Measurements from ENCODE around the gene NCBP3.

GRCh38 chr17:3870871-3871306, 24.8 kb upstream of the NCBP3 start:
- TF ChIP-seq SIN3A (IDR thresholded peaks at IDR 0.05; ENCODE audit: borderline replicate concordance, insufficient read depth, low read length) (no peak), FOXP2 (optimal IDR thresholded peaks at IDR 0.05; ENCODE audit: borderline replicate concordance, extremely low read depth, extremely low read length, insufficient read depth) (no peak), POLR2AphosphoS5 (IDR thresholded peaks at IDR 0.05; ENCODE audit: low read depth, low read length) (no peak), TAF1 (IDR thresholded peaks at IDR 0.05; ENCODE audit: borderline replicate concordance, insufficient read depth, low read length) (no peak)
- TF ChIP-seq, protein P1, sequence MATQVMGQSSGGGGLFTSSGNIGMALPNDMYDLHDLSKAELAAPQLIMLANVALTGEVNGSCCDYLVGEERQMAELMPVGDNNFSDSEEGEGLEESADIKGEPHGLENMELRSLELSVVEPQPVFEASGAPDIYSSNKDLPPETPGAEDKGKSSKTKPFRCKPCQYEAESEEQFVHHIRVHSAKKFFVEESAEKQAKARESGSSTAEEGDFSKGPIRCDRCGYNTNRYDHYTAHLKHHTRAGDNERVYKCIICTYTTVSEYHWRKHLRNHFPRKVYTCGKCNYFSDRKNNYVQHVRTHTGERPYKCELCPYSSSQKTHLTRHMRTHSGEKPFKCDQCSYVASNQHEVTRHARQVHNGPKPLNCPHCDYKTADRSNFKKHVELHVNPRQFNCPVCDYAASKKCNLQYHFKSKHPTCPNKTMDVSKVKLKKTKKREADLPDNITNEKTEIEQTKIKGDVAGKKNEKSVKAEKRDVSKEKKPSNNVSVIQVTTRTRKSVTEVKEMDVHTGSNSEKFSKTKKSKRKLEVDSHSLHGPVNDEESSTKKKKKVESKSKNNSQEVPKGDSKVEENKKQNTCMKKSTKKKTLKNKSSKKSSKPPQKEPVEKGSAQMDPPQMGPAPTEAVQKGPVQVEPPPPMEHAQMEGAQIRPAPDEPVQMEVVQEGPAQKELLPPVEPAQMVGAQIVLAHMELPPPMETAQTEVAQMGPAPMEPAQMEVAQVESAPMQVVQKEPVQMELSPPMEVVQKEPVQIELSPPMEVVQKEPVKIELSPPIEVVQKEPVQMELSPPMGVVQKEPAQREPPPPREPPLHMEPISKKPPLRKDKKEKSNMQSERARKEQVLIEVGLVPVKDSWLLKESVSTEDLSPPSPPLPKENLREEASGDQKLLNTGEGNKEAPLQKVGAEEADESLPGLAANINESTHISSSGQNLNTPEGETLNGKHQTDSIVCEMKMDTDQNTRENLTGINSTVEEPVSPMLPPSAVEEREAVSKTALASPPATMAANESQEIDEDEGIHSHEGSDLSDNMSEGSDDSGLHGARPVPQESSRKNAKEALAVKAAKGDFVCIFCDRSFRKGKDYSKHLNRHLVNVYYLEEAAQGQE (IDR thresholded peaks at IDR 0.05; ENCODE audit: insufficient read depth in 1 of 2, low read depth in 2 of 2, low read length in 2 of 2): no peak

All from PFSK-1 (cell line).